DND-41 (cell line): Measurements from ENCODE around the gene IGFBP1.

Experiments
- CTCF ChIP-seq: IDR thresholded peaks from 2 replicates; pipeline ENCODE4 v1.5.1; 2012; ENCODE audit warnings: borderline replicate concordance, low read length, moderate library complexity, mild to moderate bottlenecking; ENCODE audit not compliant: poor library complexity, severe bottlenecking; ENCODE audit errors: extremely low read depth
- EZH2 ChIP-seq: IDR thresholded peaks from 3 replicates; pipeline ENCODE4 v1.6.1; 2012; ENCODE audit warnings: borderline replicate concordance, low read depth, mild to moderate bottlenecking, moderate library complexity, low read length, inconsistent platforms; ENCODE audit not compliant: severe bottlenecking

GRCh38 chr7:45884136-45884535 lies 4.2 kb upstream of the IGFBP1 start:
- no peak for TF ChIP-seq CTCF
- no peak for TF ChIP-seq EZH2
